Endothelial cell (in vitro differentiated cells): ENCODE data around the gene AGBL5. TPM values are rescaled to one million over a fixed set of nuclear protein-coding genes. Genes with fewer than 3 reads are reported as not detected.

ENCODE experiments used
- DNase-seq: peaks from one replicate; pipeline ENCODE4 v3.0.0; 2021; ENCODE audit warnings: low spot score
- H3K27ac Mint-ChIP-seq: one replicate; pipeline ENCODE4 v1.8.0; 2021; ENCODE audit warnings: mixed read lengths, inconsistent platforms; ENCODE audit not compliant: unreplicated experiment
- H3K27me3 Mint-ChIP-seq: one replicate; pipeline ENCODE4 v1.8.0; 2021; ENCODE audit warnings: mild to moderate bottlenecking, moderate library complexity, mixed read lengths, inconsistent platforms; ENCODE audit not compliant: unreplicated experiment
- H3K36me3 Mint-ChIP-seq: one replicate; pipeline ENCODE4 v1.8.0; 2021; ENCODE audit warnings: mild to moderate bottlenecking, low read depth, mixed read lengths, inconsistent platforms; ENCODE audit not compliant: unreplicated experiment
- H3K4me1 Mint-ChIP-seq: one replicate; pipeline ENCODE4 v1.8.0; 2021; ENCODE audit warnings: mild to moderate bottlenecking, mixed read lengths, inconsistent platforms; ENCODE audit not compliant: unreplicated experiment
- H3K4me3 Mint-ChIP-seq: one replicate; pipeline ENCODE4 v1.8.0; 2021; ENCODE audit warnings: mild to moderate bottlenecking, mixed read lengths, inconsistent platforms; ENCODE audit not compliant: unreplicated experiment
- H3K9me3 Mint-ChIP-seq: one replicate; pipeline ENCODE4 v1.8.0; 2021; ENCODE audit warnings: mixed read lengths, inconsistent platforms; ENCODE audit not compliant: unreplicated experiment
- CTCF ChIP-seq: fragments of 200-600 bp; sonication (generic); IDR thresholded peaks from one replicate; pipeline ENCODE4 v1.5.0; 2021; ENCODE audit warnings: antibody characterized with exemption; ENCODE audit not compliant: unreplicated experiment
- total RNA-seq: library from RNA; stranded (reverse); fragmentation: NEBNext Ultra II Directional; extraction: Animal tissue kit (Norgen Biotek cat#: 25700); gene quantifications from one replicate; pipeline ENCODE4 v1.2.1, GENCODE V29; 2021; ENCODE audit not compliant: unreplicated experiment

AGBL5 gene
- total RNA-seq, 1 donor from 2014 or later: 32.5 TPM

- H3K4me3 Mint-ChIP-seq: peak overlapping the region; percentile 29
- H3K4me1 Mint-ChIP-seq: peaks cover 35% of the 10 kb centered on the region
- no peak for DNase-seq
- no peak overlapping the region for H3K27ac Mint-ChIP-seq
- TF ChIP-seq CTCF: no peak
- H3K9me3 Mint-ChIP-seq: no peaks in the 10 kb centered on the region
- peaks cover 20% of the 10 kb centered on the region for H3K27me3 Mint-ChIP-seq
- H3K36me3 Mint-ChIP-seq: peaks cover 3% of the 10 kb centered on the region
These were observed 24.9 kb downstream of the AGBL5 start for GRCh38 chr2:27076323-27076722.

- Mint-ChIP-seq H3K9me3 (no peaks in the 10 kb centered on the region), H3K4me3 (no peak overlapping the region), H3K27ac (no peak overlapping the region), H3K27me3 (peaks cover 20% of the 10 kb centered on the region), H3K4me1 (peaks cover 39% of the 10 kb centered on the region), H3K36me3 (peaks cover 3% of the 10 kb centered on the region)
- DNase-seq: no peak
- no peak for TF ChIP-seq CTCF
These were observed 25.8 kb downstream of the AGBL5 start for GRCh38 chr2:27077231-27077630.

- DNase-seq: no peak
- no peak within 1 kb of the TSS for H3K4me3 Mint-ChIP-seq
- peaks cover 38% of the 10 kb centered on the region for H3K4me1 Mint-ChIP-seq
- no peak within 1 kb of the TSS for H3K27ac Mint-ChIP-seq
- no peaks in the 10 kb centered on the region for H3K9me3 Mint-ChIP-seq
- H3K27me3 Mint-ChIP-seq: peaks cover 17% of the 10 kb centered on the region
- TF ChIP-seq CTCF: no peak
- peaks cover 3% of the 10 kb centered on the region for H3K36me3 Mint-ChIP-seq
These were observed 27.1 kb downstream of the AGBL5 start, which contains the start of gene EMILIN1 for GRCh38 chr2:27078267-27079194. Gene EMILIN1 (plus strand): TSS chr2:27078615. CDS start chr2:27079066, 451 bp downstream.

GRCh38 chr2:27079233-27080139 is 28.0 kb downstream of the AGBL5 start:
- Mint-ChIP-seq H3K4me3 (no peak overlapping the region), H3K27me3 (peaks cover 18% of the 10 kb centered on the region), H3K27ac (no peak overlapping the region), H3K4me1 (peaks cover 32% of the 10 kb centered on the region), H3K9me3 (no peaks in the 10 kb centered on the region), H3K36me3 (peaks cover 3% of the 10 kb centered on the region)
- TF ChIP-seq CTCF: no peak
- no peak for DNase-seq
